Calu3 (cell line): ENCODE results near the gene PLAAT3. TPM values are rescaled to one million over a fixed set of nuclear protein-coding genes. Genes with fewer than 3 reads are reported as not detected.
A peak's percentile ranks its signal among the peaks of the same experiment; 100 is the strongest.

Experiments used
- Bru-seq: library from RNA; stranded (reverse); fragments of 400-500 nt; gene quantifications from one replicate; lab custom pipeline; 2021; lab: Mats Ljungman, UMichigan
- BruChase-seq, 2 experiments: library from RNA; stranded (reverse); fragments of 400-500 nt; gene quantifications; one replicate each; lab custom pipeline; 2021; lab: Mats Ljungman, UMichigan
- BruUV-seq: library from RNA; stranded (reverse); fragments of 400-500 nt; replicated peaks from 2 replicates; lab custom pipeline; 2021; lab: Mats Ljungman, UMichigan
- CTCF ChIA-PET: fragments of 300-600 bp; sonication (Branson Sonifier 250); formaldehyde crosslinking; loops from one replicate; lab custom pipeline; 2022; ENCODE audit warnings: antibody characterized with exemption; lab: Charles Lee
- DNase-seq: peaks from one replicate; pipeline ENCODE4 v3.0.0; 2022
- H3K27ac Mint-ChIP-seq: one replicate; pipeline ENCODE4 v1.8.0; 2022; ENCODE audit warnings: mixed read lengths; ENCODE audit not compliant: unreplicated experiment
- H3K27me3 Mint-ChIP-seq: one replicate; pipeline ENCODE4 v1.8.0; 2022; ENCODE audit warnings: mixed read lengths; ENCODE audit not compliant: unreplicated experiment
- H3K36me3 Mint-ChIP-seq: one replicate; pipeline ENCODE4 v1.8.0; 2022; ENCODE audit warnings: mild to moderate bottlenecking, moderate library complexity, mixed read lengths; ENCODE audit not compliant: insufficient read depth, unreplicated experiment
- H3K4me1 Mint-ChIP-seq: one replicate; pipeline ENCODE4 v1.8.0; 2022; ENCODE audit warnings: mild to moderate bottlenecking, low read depth, mixed read lengths; ENCODE audit not compliant: unreplicated experiment
- H3K4me3 Mint-ChIP-seq: one replicate; pipeline ENCODE4 v1.8.0; 2022; ENCODE audit warnings: mild to moderate bottlenecking, low read depth, moderate library complexity, mixed read lengths; ENCODE audit not compliant: unreplicated experiment
- H3K9me3 Mint-ChIP-seq: one replicate; pipeline ENCODE4 v1.8.0; 2022; ENCODE audit warnings: low read depth, mixed read lengths; ENCODE audit not compliant: unreplicated experiment
- intact Hi-C: fragments of 100-400 bp; cut with micrococcal nuclease; formaldehyde crosslinking; loops from one replicate; pipeline ENCODE4 v1.10.0; 2022; ENCODE audit not compliant: unreplicated experiment
- long read RNA-seq: library from polyadenylated mRNA; stranded (forward); transcript quantifications from one replicate; pipeline ENCODE4 v2.0.0, GENCODE V29; 2022
- total RNA-seq: library from RNA; stranded (reverse); gene quantifications from 2 replicates; pipeline ENCODE4 v1.2.3, GENCODE V29; 2022
- TF ChIP-seq, protein P1 (sequence below): fragments of 200-600 bp; IDR thresholded peaks from one replicate; pipeline ENCODE4 v1.8.0; 2022; ENCODE audit warnings: antibody characterized with exemption; ENCODE audit not compliant: unreplicated experiment

PLAAT3 gene
- total RNA-seq (261 and 297 TPM in 2 replicates), Bru-seq, nascent RNA (percentile 95 among the genes with signal in this experiment), BruChase-seq, experiment 1, labeled RNA remaining after a 6-hour chase (percentile 95 among the genes with signal in this experiment), BruChase-seq, experiment 2, labeled RNA remaining after a 2-hour chase (percentile 90 among the genes with signal in this experiment)
- long read RNA-seq, transcript PLA2G16-201 (4 exons, 2,594 nt) = major isoform, 246 of 435 reads
- long read RNA-seq, transcript PLA2G16-203 (5 exons, 1,099 nt) = minor isoform, 154 of 435 reads
- long read RNA-seq, partial matches to known transcripts = 16 of 435 reads
- long read RNA-seq, other reads (novel, unspliced or antisense) = 17 of 435 reads

DNA sequence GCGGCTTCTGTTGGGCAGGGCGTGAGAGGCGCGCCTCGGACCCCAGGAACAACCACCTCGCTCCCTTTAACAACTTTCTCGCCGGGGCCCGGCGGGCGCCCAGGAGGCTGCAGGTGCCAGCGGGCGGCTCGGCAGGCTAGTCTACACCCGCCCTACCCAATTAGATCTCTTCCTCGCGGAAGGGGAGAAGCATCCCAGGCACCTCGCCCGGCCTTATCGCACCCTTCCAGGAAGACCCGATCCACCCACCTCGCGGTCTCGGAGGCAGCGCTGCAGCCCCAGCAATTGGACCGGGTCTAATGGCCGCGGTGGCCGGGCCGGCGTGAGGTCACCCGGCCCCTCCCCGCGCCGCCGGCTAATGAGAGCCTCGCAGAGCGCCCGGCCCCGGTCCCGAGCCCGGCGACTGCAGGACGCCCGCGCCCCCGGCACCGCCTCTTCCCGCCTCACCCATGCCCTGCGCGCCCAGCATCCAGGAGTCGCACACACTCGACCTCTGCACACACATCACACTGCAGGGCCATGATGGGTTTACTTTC, at the start of gene PLAAT3:
PLAAT3 (minus strand) TSS at position 298 of the 536 bp plus-strand sequence. CDS start 419 bp downstream, outside the sequence.
- peak; percentile 88 for DNase-seq
- Mint-ChIP-seq H3K4me1 (peaks cover 22% of the 10 kb centered on the region), H3K36me3 (peaks cover 56% of the 10 kb centered on the region), H3K27me3 (no peaks in the 10 kb centered on the region), H3K9me3 (no peaks in the 10 kb centered on the region), H3K27ac (peak within 1 kb of the TSS; percentile 92), H3K4me3 (peak within 1 kb of the TSS; percentile 92)
- BruUV-seq = no TSS peak
- CTCF ChIA-PET = interaction anchor here (0.7 kb wide), 1 partner anchor 14 kb away, joined by 3 read pairs; no protein-coding TSS in a partner anchor
- intact Hi-C loops = loop anchor here (5.0 kb wide), 1 partner anchor 47 kb away; no protein-coding TSS in a partner anchor
- TF ChIP-seq, protein P1, sequence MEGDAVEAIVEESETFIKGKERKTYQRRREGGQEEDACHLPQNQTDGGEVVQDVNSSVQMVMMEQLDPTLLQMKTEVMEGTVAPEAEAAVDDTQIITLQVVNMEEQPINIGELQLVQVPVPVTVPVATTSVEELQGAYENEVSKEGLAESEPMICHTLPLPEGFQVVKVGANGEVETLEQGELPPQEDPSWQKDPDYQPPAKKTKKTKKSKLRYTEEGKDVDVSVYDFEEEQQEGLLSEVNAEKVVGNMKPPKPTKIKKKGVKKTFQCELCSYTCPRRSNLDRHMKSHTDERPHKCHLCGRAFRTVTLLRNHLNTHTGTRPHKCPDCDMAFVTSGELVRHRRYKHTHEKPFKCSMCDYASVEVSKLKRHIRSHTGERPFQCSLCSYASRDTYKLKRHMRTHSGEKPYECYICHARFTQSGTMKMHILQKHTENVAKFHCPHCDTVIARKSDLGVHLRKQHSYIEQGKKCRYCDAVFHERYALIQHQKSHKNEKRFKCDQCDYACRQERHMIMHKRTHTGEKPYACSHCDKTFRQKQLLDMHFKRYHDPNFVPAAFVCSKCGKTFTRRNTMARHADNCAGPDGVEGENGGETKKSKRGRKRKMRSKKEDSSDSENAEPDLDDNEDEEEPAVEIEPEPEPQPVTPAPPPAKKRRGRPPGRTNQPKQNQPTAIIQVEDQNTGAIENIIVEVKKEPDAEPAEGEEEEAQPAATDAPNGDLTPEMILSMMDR = no peak

DNA sequence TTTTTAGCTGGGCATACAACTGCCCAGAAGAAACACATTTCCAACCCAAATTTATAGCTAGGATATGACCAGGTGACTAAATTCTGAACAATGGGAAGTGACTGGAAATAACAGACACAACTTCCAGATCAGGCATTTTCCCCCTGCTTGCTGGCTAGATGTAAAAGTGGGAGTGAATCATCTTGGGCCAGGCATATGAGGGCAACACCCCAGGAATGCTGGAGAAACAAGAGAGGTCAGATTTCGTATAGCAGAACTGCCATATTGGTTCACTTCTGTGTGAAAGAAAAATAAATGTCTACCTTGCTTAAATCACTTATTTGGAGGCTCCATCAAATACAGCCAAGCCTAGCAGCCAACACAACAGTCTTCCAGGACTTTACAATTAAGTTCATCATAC, 49.6 kb upstream of the PLAAT3 start:
- TF ChIP-seq, protein P1 = no peak
- peaks cover 13% of the 10 kb centered on the region for H3K36me3 Mint-ChIP-seq
- H3K27me3 Mint-ChIP-seq = no peaks in the 10 kb centered on the region
- no peak for DNase-seq
- CTCF ChIA-PET = no interaction called here
- no peak overlapping the region for H3K27ac Mint-ChIP-seq
- intact Hi-C loops = no loop called here
- no peak overlapping the region for H3K4me3 Mint-ChIP-seq
- H3K4me1 Mint-ChIP-seq = peaks cover 17% of the 10 kb centered on the region
- no peaks in the 10 kb centered on the region for H3K9me3 Mint-ChIP-seq
- no TSS peak for BruUV-seq

DNA sequence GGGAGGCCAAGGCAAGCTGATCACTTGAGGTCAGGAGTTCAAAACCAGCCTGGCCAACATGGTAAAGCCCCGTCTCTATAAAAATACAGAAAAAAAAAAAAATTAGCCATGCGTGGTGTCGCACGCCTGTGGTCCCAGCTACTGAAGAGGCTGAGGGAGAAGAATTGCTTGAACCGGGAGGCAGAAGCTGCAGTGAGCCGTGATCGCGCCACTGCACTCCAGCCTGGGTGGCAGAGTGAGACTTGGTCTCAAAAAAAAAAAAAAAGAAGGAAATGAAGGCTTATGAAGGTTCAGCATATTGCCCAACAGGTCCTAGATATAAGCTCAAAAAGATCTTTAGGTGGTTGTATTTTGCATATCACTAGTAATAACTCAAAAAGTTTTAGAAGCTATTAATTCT, 46.7 kb upstream of the PLAAT3 start:
- peaks cover 14% of the 10 kb centered on the region for H3K36me3 Mint-ChIP-seq
- CTCF ChIA-PET = interaction anchor here (0.9 kb wide), 1 partner anchor 24 kb away, joined by 4 read pairs; no protein-coding TSS in a partner anchor
- BruUV-seq = no TSS peak
- no peak overlapping the region for H3K4me3 Mint-ChIP-seq
- H3K27me3 Mint-ChIP-seq = no peaks in the 10 kb centered on the region
- H3K4me1 Mint-ChIP-seq = peaks cover 8% of the 10 kb centered on the region
- intact Hi-C loops = no loop called here
- H3K27ac Mint-ChIP-seq = no peak overlapping the region
- TF ChIP-seq, protein P1 = no peak
- no peak for DNase-seq
- H3K9me3 Mint-ChIP-seq = no peaks in the 10 kb centered on the region

DNA sequence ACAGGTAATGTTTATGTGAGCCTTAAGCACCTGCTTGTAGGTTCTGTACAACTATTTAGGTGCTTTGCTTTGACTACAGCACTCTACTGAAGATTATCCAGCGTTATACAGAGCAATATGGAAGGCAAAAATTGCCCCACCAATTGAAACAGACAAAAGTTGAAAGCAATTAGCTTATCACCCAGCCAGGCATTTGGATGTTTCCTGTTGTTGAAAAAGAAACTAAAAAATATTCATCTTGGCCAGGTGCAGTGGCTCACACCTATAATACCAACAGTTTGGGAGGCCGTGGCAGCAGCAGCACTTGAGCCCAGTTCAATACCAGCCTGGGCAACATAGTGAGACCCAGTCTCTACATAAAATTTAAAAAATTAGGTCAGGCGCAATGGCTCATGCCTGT, 38.4 kb upstream of the PLAAT3 start:
- TF ChIP-seq, protein P1 = no peak
- Mint-ChIP-seq H3K36me3 (peaks cover 16% of the 10 kb centered on the region), H3K9me3 (no peaks in the 10 kb centered on the region), H3K27ac (no peak overlapping the region), H3K4me3 (no peak overlapping the region), H3K27me3 (no peaks in the 10 kb centered on the region), H3K4me1 (no peaks in the 10 kb centered on the region)
- no peak for DNase-seq
- BruUV-seq = no TSS peak
- CTCF ChIA-PET = no interaction called here
- intact Hi-C loops = no loop called here
